ENCODE results near the gene PLA2G4D.

PLA2G4D gene

GRCh38 chr15:42094512-42094963 is at the start of gene PLA2G4D:
PLA2G4D (minus strand) TSS chr15:42094562; CDS start chr15:42094459, 103 bp downstream.
- Histone ChIP-seq H3K27me3 (ENCODE audit: low read length) (no peaks in the 10 kb centered on the region; the same call in 1 of the 2 replicates), H3K79me2 (ENCODE audit: insufficient read depth, low read length) (no peaks in the 10 kb centered on the region), H4K20me1 (ENCODE audit: low read depth, low read length) (no peaks in the 10 kb centered on the region), H3K4me3 (ENCODE audit: insufficient read depth, low read length, poor library complexity, severe bottlenecking) (no peak within 1 kb of the TSS), H3K9me3 (ENCODE audit: insufficient read depth, low read length) (no peaks in the 10 kb centered on the region), H3K9me2 (replicated peaks; ENCODE audit: insufficient read depth, low read length) (no peaks in the 10 kb centered on the region), H2AFZ (ENCODE audit: low read depth, low read length, severe bottlenecking) (no peak within 1 kb of the TSS), H3F3A (ENCODE audit: insufficient read depth) (no peaks in the 10 kb centered on the region), H3K4me2 (ENCODE audit: low read depth, low read length, poor library complexity, severe bottlenecking) (no peak within 1 kb of the TSS), H3K9ac (ENCODE audit: low read length) (no peak within 1 kb of the TSS), H3K27ac (ENCODE audit: low read depth, low read length) (no peak within 1 kb of the TSS), H3K36me3 (ENCODE audit: low read length) (no peaks in the 10 kb centered on the region)
- TF ChIP-seq CTCF (IDR thresholded peaks at IDR 0.05; ENCODE audit: insufficient read depth, low read length, poor library complexity, severe bottlenecking): no peak
- TF ChIP-seq EZH2phosphoT487 (conservative IDR thresholded peaks at IDR 0.05; ENCODE audit: low read length): no peak

- H3K9me2 ChIP-seq (replicated peaks; ENCODE audit: insufficient read depth, low read length): no peaks in the 10 kb centered on the region
- H3F3A ChIP-seq (ENCODE audit: insufficient read depth): no peaks in the 10 kb centered on the region
- H3K27me3 ChIP-seq (ENCODE audit: low read length): no peaks in the 10 kb centered on the region
- no peak overlapping the region for H3K4me2 ChIP-seq (ENCODE audit: low read depth, low read length, poor library complexity, severe bottlenecking)
- H2AFZ ChIP-seq (ENCODE audit: low read depth, low read length, severe bottlenecking): no peak overlapping the region
- no peaks in the 10 kb centered on the region for H3K79me2 ChIP-seq (ENCODE audit: insufficient read depth, low read length)
- H4K20me1 ChIP-seq (ENCODE audit: low read depth, low read length): no peaks in the 10 kb centered on the region
- no peak overlapping the region for H3K27ac ChIP-seq (ENCODE audit: low read depth, low read length)
- no peaks in the 10 kb centered on the region for H3K36me3 ChIP-seq (ENCODE audit: low read length)
- H3K9ac ChIP-seq (ENCODE audit: low read length): no peak overlapping the region
- H3K4me3 ChIP-seq (ENCODE audit: insufficient read depth, low read length, poor library complexity, severe bottlenecking): no peak overlapping the region
- TF ChIP-seq CTCF (IDR thresholded peaks at IDR 0.05; ENCODE audit: insufficient read depth, low read length, poor library complexity, severe bottlenecking) (no peak), EZH2phosphoT487 (conservative IDR thresholded peaks at IDR 0.05; ENCODE audit: low read length) (no peak)
- H3K9me3 ChIP-seq (ENCODE audit: insufficient read depth, low read length): no peaks in the 10 kb centered on the region
Measured at GRCh38 chr15:42143356-42143755, 49.0 kb upstream of the PLA2G4D start.

- no peaks in the 10 kb centered on the region for H3K36me3 ChIP-seq (ENCODE audit: low read length)
- H3K9me3 ChIP-seq (ENCODE audit: insufficient read depth, low read length): no peaks in the 10 kb centered on the region
- H3K27ac ChIP-seq (ENCODE audit: low read depth, low read length): no peak overlapping the region
- H3K27me3 ChIP-seq (ENCODE audit: low read length): no peaks in the 10 kb centered on the region
- H3K79me2 ChIP-seq (ENCODE audit: insufficient read depth, low read length): no peaks in the 10 kb centered on the region
- no peak overlapping the region for H3K4me2 ChIP-seq (ENCODE audit: low read depth, low read length, poor library complexity, severe bottlenecking)
- TF ChIP-seq EZH2phosphoT487 (conservative IDR thresholded peaks at IDR 0.05; ENCODE audit: low read length) (no peak), CTCF (IDR thresholded peaks at IDR 0.05; ENCODE audit: insufficient read depth, low read length, poor library complexity, severe bottlenecking) (no peak)
- H3K9ac ChIP-seq (ENCODE audit: low read length): no peak overlapping the region
- H3F3A ChIP-seq (ENCODE audit: insufficient read depth): no peaks in the 10 kb centered on the region
- no peak overlapping the region for H3K4me3 ChIP-seq (ENCODE audit: insufficient read depth, low read length, poor library complexity, severe bottlenecking)
- H2AFZ ChIP-seq (ENCODE audit: low read depth, low read length, severe bottlenecking): no peak overlapping the region
- no peaks in the 10 kb centered on the region for H3K9me2 ChIP-seq (replicated peaks; ENCODE audit: insufficient read depth, low read length)
- H4K20me1 ChIP-seq (ENCODE audit: low read depth, low read length): no peaks in the 10 kb centered on the region
Measured at GRCh38 chr15:42141795-42142667, 47.7 kb upstream of the PLA2G4D start.
